Stimulated activated CD4-positive, alpha-beta T cell treated with anti-CD3 and anti-CD28 coated beads, Interleukin-4, amount 100 ng/mL, for 4 hours (primary cell): Measurements from ENCODE around the gene ETV5.
"Not testable (repeated sequence)": the region's sequence is repeated elsewhere in the genome, so short reads cannot be mapped to it uniquely, and the experiment has no call there.

Source experiments
- DNase-seq, 2 experiments: peaks; one replicate each; pipeline ENCODE4 v3.0.0-alpha.2; 2020

Gene ETV5

DNA sequence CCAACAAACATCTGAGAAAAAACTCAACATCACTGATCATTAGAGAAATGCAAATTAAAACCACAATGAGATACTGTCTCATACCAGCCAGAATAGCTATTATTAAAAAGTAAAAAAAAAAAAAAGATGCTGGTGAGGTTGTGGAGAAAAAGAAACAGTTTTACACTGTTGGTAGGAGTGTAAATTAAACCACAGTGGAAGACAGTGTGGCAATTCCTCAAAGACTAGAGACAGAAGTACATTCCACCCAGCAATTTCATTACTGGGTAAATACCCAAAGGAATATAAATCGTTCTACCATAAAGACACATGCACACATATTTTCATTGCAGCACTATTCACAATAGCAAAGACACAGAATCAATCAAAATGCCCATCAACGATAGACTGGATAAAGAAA, 89.6 kb downstream of the ETV5 start:
- DNase-seq = not testable (repeated sequence)

DNA sequence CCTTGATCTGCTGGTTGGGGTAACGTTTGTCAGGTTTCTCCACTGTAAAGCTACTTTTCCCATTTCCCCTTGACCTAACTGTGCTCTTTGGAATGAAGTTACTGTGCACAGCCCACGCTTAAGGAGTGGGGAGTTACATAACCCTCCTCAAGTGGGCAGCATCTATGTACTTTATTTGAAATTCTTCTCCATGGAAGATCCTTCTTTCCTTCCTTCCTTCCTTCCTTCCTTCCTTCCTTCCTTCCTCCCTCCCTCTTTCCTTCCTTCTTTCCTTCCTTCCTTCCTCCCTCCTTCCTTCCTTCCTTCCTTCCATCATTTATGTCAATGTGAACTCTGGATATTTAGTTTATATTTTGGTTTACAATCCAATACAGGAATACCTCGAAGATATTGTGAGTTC, 94.0 kb downstream of the ETV5 start:
- no peak for DNase-seq

DNA sequence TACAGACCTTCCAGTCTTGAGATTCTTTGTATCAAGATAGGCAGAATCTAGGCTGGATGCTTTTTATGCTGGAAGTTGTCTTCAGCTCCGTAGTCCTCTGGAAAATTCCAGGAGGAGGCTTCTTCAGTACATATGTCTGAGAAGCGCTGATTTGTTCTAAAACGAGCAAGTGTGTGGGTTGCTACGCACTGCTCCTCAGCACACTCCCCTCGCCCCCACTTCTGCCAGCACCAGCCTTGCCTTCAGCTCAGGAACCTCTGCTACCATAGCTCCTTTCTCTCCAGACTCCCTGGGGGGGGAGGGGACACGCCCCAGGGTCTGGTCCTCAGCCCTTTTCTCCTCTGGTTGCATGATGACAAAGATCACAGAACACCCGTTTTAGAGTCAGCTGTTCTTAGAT, 95.6 kb downstream of the ETV5 start:
- DNase-seq = no peak

DNA sequence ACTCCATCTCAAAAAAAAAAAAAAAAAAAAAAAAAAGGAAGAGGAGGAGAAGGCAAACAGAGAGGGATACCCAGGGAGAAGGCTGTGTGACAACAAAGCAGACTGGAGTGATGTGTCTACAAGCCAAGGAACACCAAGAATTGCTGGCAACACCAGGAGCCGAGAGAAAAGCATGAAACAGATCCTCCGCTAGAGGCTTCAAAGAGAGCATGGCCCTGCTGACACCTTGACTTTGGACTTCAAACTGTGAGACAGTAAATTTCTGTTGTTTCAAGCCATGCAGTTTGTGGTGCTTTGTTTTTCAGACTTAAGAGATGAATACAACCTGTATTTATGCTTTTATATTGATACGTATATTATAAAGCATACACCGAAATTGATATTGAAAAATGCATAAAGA, 96.8 kb downstream of the ETV5 start:
- DNase-seq = no peak

DNA sequence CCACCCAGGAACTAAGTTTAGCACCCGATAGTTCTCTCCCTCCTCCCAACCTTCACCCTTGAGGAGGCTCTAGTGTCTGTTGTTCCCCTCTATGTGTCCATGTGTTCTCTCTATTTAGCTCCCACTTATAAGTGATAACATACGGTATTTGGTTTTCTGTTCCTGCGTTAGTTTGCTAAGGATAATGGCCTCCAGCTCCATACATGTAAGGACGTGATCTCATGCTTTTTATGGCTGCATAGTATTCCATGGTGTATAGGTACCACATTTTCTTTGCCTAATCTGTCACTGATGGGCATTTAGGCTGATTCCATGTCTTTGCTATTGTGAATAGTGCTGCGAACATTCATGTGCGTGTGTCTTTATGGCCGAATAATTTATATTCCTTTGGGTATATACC, 104.2 kb downstream of the ETV5 start:
- DNase-seq = no peak

DNA sequence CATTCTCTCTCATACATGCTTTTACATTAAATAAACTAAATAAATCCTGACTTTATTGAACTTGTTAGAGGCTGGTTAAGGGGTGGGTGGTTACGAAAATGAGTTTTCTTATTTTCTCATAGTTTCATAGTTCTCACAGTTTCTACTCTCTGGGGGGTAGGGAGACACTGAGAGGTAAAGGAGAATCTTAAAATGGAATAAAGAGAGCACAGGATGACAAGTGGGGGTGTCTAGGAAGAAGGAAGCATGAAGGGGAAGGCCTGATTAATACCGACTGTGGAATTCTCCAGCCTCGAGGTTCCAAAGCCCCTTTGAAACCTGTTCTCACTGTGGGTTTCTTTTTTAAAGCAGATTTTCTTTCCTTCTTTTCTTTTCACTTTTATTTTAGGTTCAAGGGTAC, 104.7 kb downstream of the ETV5 start:
- DNase-seq = no peak

DNA sequence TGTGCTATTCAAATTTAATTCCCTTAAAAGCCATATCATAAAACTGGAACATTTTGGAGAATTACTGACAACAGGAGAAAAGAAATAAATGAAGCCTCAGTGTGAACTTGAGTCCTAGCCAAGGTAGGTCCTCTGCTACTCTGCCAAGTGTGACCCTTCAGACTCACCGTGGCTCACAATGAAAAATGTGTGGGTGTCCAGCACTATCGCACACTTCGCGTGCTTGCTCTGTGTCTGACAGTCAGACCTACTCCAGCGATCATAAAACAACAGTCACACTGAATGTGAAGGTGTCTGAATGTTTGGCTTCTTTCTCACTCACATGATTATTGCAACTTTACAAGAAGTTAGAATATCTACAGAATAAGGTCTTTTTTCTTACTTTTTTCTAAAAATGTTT, 105.3 kb downstream of the ETV5 start:
- DNase-seq = no peak

DNA sequence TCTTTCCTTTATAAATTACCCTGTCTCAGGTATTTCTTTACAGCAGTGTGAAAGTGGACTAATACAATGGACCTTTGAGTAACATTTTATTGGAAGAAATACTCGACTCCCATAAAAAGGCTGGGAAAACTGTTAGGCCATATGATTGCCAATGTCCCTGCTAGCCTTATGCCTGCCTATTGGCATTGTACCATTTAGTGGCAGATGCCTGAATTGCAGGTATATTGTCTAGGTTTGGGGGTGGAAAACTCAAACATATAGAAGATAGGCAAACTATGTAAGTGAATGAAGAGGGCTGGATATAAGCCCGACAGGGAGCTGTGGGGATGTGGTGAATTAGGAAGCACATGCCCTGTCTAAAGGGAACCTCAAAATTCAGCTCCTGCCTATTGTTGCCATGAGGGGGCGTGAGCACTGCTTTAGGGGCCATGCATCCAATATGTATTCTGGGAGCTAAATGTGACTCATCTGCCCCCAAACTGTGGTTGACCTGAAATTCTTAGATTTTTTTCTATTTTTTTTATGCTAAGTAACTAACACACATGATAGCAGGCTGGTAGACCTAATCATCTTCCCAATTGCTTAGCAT, 105.9 kb downstream of the ETV5 start:
- no peak for DNase-seq

DNA sequence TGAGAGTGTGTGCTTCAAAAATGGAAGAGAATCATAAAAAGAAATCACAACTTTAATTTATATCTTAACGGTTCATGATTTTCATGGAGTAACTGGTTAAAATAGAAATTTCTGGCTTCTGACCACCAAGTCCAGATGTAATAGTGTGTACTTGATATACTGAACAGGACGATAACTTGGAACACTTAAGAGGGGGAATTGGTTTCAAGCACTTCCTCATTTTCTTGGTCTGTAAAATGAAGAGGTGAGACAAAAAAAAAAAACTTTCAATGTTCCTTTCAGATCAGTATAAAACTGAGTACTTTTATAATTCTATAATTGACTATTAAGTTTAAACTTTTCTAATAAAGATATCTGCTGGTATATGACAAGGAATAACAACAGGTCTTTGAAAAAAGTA, 107.0 kb downstream of the ETV5 start:
- no peak for DNase-seq

DNA sequence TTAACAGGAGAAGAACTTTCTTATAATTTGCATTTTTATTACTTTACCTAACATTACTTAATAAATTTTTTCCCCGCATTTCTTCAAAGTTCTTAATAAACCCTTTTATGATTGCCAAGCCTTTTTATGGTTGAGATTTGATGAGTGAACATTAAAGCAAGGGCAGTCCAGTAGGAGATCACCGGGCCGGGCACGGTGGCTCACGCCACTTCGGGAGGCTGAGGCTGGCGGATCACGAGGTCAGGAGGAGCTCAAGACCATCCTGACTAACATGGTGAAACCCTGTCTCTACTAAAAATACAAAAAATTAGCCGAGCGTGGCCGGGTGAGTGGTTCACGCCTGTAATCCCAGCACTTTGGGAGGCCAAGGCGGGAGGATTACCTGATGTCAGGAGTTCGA, 109.7 kb downstream of the ETV5 start:
- DNase-seq = no peak

DNA sequence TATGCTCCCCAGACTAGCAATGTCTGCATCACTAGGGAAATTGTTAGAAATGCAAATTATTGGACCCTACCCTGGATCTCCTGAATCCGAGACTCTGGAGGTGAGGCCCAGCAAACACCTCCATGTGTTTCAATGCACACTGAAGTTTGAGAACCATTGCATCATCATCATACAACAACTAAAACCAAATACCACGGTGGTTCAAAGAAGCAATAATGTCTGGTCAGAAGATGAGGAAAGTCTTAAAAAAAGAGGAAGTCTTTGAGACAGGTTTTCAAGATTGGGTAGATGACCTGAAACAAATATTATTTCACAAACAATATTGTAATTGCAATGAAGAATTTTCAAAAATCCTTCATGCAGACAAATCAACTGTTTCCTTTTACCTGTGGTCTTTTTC, 110.8 kb downstream of the ETV5 start:
- DNase-seq = no peak

DNA sequence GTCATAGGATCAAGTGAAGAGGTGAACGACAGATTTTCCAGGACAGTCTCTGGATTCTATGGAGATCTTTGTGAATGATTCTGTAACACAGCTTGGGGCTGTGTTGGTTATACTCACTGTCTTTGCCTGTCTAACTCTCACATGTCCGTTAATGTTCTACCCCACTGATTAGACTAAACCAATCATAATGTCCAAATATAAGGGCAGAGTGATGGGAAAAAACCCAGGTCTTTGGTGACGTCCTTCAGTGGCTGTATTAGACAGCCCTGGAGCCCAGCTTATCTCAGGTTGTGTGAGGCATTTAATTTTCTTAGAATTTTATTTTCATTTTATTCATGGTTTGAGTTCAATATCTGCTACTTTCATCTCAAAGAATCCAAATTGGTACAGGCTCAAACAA, 111.8 kb downstream of the ETV5 start:
- DNase-seq = no peak
